Right renal cortex interstitium (tissue), 3 donors: Measurements from ENCODE around the gene NAGPA. TPM values are rescaled to one million over a fixed set of nuclear protein-coding genes. Genes with fewer than 3 reads are reported as not detected.
"Not testable (repeated sequence)": the region's sequence is repeated elsewhere in the genome, so short reads cannot be mapped to it uniquely, and the experiment has no call there.

Experiments
- DNase-seq, 3 donors: peaks; one replicate each; pipeline ENCODE4 v3.0.0-alpha.2; 2013; ENCODE audit warnings: low read depth in 3 of 3, low spot score in 2 of 3
- polyA plus RNA-seq, 3 donors: library from polyadenylated mRNA; unstranded; fragments of 120-200 nt; gene quantifications; one replicate each; pipeline ENCODE4 v1.2.1, GENCODE V29; 2013; ENCODE audit not compliant: insufficient read length in 3 of 3

Gene NAGPA
- 1 to 10 TPM; 8.4 to 9.0 (median 8.6) TPM for polyA plus RNA-seq

GRCh38 chr16:5033256-5034166 lies at the start of gene NAGPA:
Gene NAGPA (minus strand): TSS chr16:5033935. CDS start chr16:5033914, 21 bp downstream.
- peak; percentile 56 to 80 (median 74) for DNase-seq

GRCh38 chr16:5080996-5081395 lies 47.3 kb upstream of the NAGPA start:
- DNase-seq: not testable (repeated sequence)

- DNase-seq: not testable (repeated sequence)
Measured at GRCh38 chr16:5080461-5080860, 46.7 kb upstream of the NAGPA start.

- DNase-seq: no peak
Measured at GRCh38 chr16:5078626-5079025, 44.9 kb upstream of the NAGPA start.

- no peak for DNase-seq
Measured at GRCh38 chr16:5077304-5077703, 43.6 kb upstream of the NAGPA start.

- no peak for DNase-seq
Measured at GRCh38 chr16:5075637-5076036, 41.9 kb upstream of the NAGPA start.

GRCh38 chr16:5073771-5074170 lies 40.0 kb upstream of the NAGPA start:
- DNase-seq: not testable (repeated sequence)

- no peak for DNase-seq
Measured at GRCh38 chr16:5073279-5073629, 39.5 kb upstream of the NAGPA start.

GRCh38 chr16:5072334-5073278 lies 38.9 kb upstream of the NAGPA start:
- no peak for DNase-seq

- peak; percentile 72 to 74 (median 74) for DNase-seq
Measured at GRCh38 chr16:5071681-5072333, 38.1 kb upstream of the NAGPA start, which contains the start of gene ALG1. Gene ALG1 (plus strand): TSS chr16:5071843. CDS start chr16:5071850, 7 bp downstream.

- DNase-seq: no peak
Measured at GRCh38 chr16:5071341-5071680, 37.6 kb upstream of the NAGPA start.

GRCh38 chr16:5070431-5071186 lies 36.9 kb upstream of the NAGPA start:
- DNase-seq: no peak

- no peak for DNase-seq
Measured at GRCh38 chr16:5069854-5070253, 36.1 kb upstream of the NAGPA start.

- no peak for DNase-seq
Measured at GRCh38 chr16:5069048-5069447, 35.3 kb upstream of the NAGPA start.

- DNase-seq: no peak
Measured at GRCh38 chr16:5066511-5066910, 32.8 kb upstream of the NAGPA start.

- no peak for DNase-seq
Measured at GRCh38 chr16:5065813-5066212, 32.1 kb upstream of the NAGPA start, which contains the start of gene C16orf89. Gene C16orf89 (minus strand): TSS chr16:5065956. CDS start chr16:5065908, 48 bp downstream.

- DNase-seq: no peak
Measured at GRCh38 chr16:5065326-5065725, 31.6 kb upstream of the NAGPA start.

- DNase-seq: no peak
Measured at GRCh38 chr16:5064915-5065314, 31.2 kb upstream of the NAGPA start.

GRCh38 chr16:5062790-5063765 lies 29.3 kb upstream of the NAGPA start:
- no peak for DNase-seq
